Uterus (tissue), 4 donors: Measurements from ENCODE around the gene SNAPIN. TPM values are rescaled to one million over a fixed set of nuclear protein-coding genes. Genes with fewer than 3 reads are reported as not detected.
A peak's percentile ranks its signal among the peaks of the same experiment; 100 is the strongest.

Source experiments
- DNase-seq, 2 donors: peaks; one replicate each; pipeline ENCODE4 v3.0.0-alpha.2; 2019 to 2020
- H3K27ac ChIP-seq, 2 donors: fragments of 200-600 bp; sonication (generic); 1 replicate in 1 of 2; 2 replicates in 1 of 2; pipeline ENCODE4 v1.5.1; 2016 to 2018
- H3K27me3 ChIP-seq, 2 donors: fragments of 200-600 bp; sonication (generic); one replicate each; pipeline ENCODE4 v1.5.1; 2018 to 2019; ENCODE audit warnings: control low read depth in 1 of 2
- H3K36me3 ChIP-seq, 2 donors: fragments of 200-600 bp; sonication (generic); one replicate each; pipeline ENCODE4 v1.5.1; 2019; ENCODE audit warnings: control low read depth in 1 of 2
- H3K4me1 ChIP-seq, 2 donors: fragments of 200-600 bp; sonication (generic); one replicate each; pipeline ENCODE4 v1.5.1; 2018 to 2019; ENCODE audit warnings: control low read depth in 1 of 2
- H3K4me3 ChIP-seq, 2 donors: fragments of 200-600 bp; sonication (generic); 1 replicate in 1 of 2; 2 replicates in 1 of 2; pipeline ENCODE4 v1.5.1; 2018 to 2019; ENCODE audit warnings: mild to moderate bottlenecking in 1 of 2
- H3K9me3 ChIP-seq, 2 donors: fragments of 200-600 bp; sonication (generic); one replicate each; pipeline ENCODE4 v1.5.1; 2019; ENCODE audit warnings: control low read depth in 1 of 2
- CTCF ChIP-seq, 4 experiments: fragments of 200-600 bp in 2 of 4; fragments of 450-650 bp in 2 of 4; sonication (generic) in 2 of 4; IDR thresholded peaks; one replicate each; pipeline ENCODE4 v1.5.1; 2016 to 2019; ENCODE audit warnings: antibody characterized with exemption in 4 of 4, mild to moderate bottlenecking in 2 of 4, moderate library complexity in 1 of 4
- POLR2A ChIP-seq, 2 donors: fragments of 450-650 bp; IDR thresholded peaks; one replicate each; pipeline ENCODE4 v1.6.1; 2016; ENCODE audit warnings: antibody characterized with exemption in 2 of 2, mild to moderate bottlenecking in 1 of 2, moderate library complexity in 1 of 2
- intact Hi-C: fragments of 100-400 bp; cut with DNase I; formaldehyde crosslinking; loops from one replicate; pipeline ENCODE4 v1.15.1; 2023; ENCODE audit warnings: low total_unique reads
- microRNA-seq: library from miRNA; unstranded; fragments of <30 nt; microRNA quantifications from one replicate; pipeline ENCODE4, GENCODE V29; 2016; ENCODE audit warnings: borderline microRNAs expressed, borderline replicate concordance
- small RNA-seq: library from RNA; depleted of rRNA; stranded (forward); fragments of <200 nt; gene quantifications from one replicate; pipeline ENCODE3, GENCODE V24; 2016
- total RNA-seq, 4 donors: library from RNA; depleted of rRNA in 3 of 4; stranded (reverse); fragments of >200 nt in 3 of 4; gene quantifications; one replicate each; pipeline versions ENCODE4 v1.1.0 to v1.2.4, GENCODE V29; 2014 to 2023
- donor health status: DM: yes; HTN: yes; CAD: no.

SNAPIN gene
- total RNA-seq, 4 donors from 2014 or later: 35.5 to 101 (median 71.3) TPM

GRCh38 chr1:153699768-153700167 is 41.3 kb downstream of the SNAPIN start:
- TF ChIP-seq POLR2A (IDR thresholded peaks at IDR 0.05) (no peak), CTCF (IDR thresholded peaks at IDR 0.05) (no peak)
- H3K36me3 ChIP-seq: no peaks in the 10 kb centered on the region
- DNase-seq: no peak
- H3K27me3 ChIP-seq: no peaks in the 10 kb centered on the region
- H3K27ac ChIP-seq: peak overlapping the region; percentile 95 to 96
- intact Hi-C loops: no loop called here
- peaks cover 0 to 15% of the 10 kb centered on the region in 2 donors for H3K4me1 ChIP-seq
- no peaks in the 10 kb centered on the region for H3K9me3 ChIP-seq
- H3K4me3 ChIP-seq: no peak overlapping the region

- no peak overlapping the region for H3K4me3 ChIP-seq
- H3K4me1 ChIP-seq: no peaks in the 10 kb centered on the region
- H3K27me3 ChIP-seq: no peaks in the 10 kb centered on the region
- DNase-seq: no peak
- H3K9me3 ChIP-seq: no peaks in the 10 kb centered on the region
- H3K27ac ChIP-seq: no peak overlapping the region
- intact Hi-C loops: no loop called here
- no peaks in the 10 kb centered on the region for H3K36me3 ChIP-seq
- TF ChIP-seq CTCF (IDR thresholded peaks at IDR 0.05): no peak
- TF ChIP-seq POLR2A (IDR thresholded peaks at IDR 0.05): no peak
Observed at GRCh38 chr1:153705484-153705883, 47.0 kb downstream of the SNAPIN start.

GRCh38 chr1:153711026-153711425 is 52.5 kb downstream of the SNAPIN start:
- no peak overlapping the region for H3K27ac ChIP-seq
- TF ChIP-seq POLR2A (IDR thresholded peaks at IDR 0.05) (no peak), CTCF (IDR thresholded peaks at IDR 0.05) (no peak)
- H3K4me3 ChIP-seq: no peak overlapping the region
- H3K27me3 ChIP-seq: no peaks in the 10 kb centered on the region
- H3K9me3 ChIP-seq: no peaks in the 10 kb centered on the region
- no peaks in the 10 kb centered on the region for H3K4me1 ChIP-seq
- intact Hi-C loops: no loop called here
- no peaks in the 10 kb centered on the region for H3K36me3 ChIP-seq
- DNase-seq: no peak

Small RNA genes within 50 kb of the gene (microRNA-seq; reads per million reads assigned to microRNA genes)
- gene MIR8083: not detected

Small RNA genes within 50 kb of the gene (small RNA-seq; reads per million reads assigned to genes)
- gene MIR8083: not detected
- gene RN7SL372P: not detected

Other genes starting within 250 kb of the SNAPIN start
- gene S100A7A, start 242.2 kb upstream of the SNAPIN start, total RNA-seq: not detected
- 1 to 10 TPM in 1 of 4 donors, not detected in 3; 3.5 TPM for gene S100A7, start 198.1 kb upstream of the SNAPIN start, total RNA-seq
- gene S100A6, start 122.7 kb upstream of the SNAPIN start, total RNA-seq: 100 to 1,000 TPM in 3 of 4 donors, 10 to 100 TPM in 1; 55.5 to 729 (median 448) TPM
- gene S100A5, start 117.8 kb upstream of the SNAPIN start, total RNA-seq: not detected
- 100 to 1,000 TPM in 3 of 4 donors, 10 to 100 TPM in 1; 58.9 to 226 (median 155) TPM for gene S100A4, start 112.9 kb upstream of the SNAPIN start, total RNA-seq
- gene S100A3, start 109.4 kb upstream of the SNAPIN start, total RNA-seq: 1 to 10 TPM in 2 of 4 donors, not detected in 2; 1.2 to 3.7 TPM
- gene S100A2, start 92.9 kb upstream of the SNAPIN start, total RNA-seq: 1 to 10 TPM in 2 of 4 donors, not detected in 2; 2.1 to 2.7 TPM
- gene S100A16, start 45.6 kb upstream of the SNAPIN start, total RNA-seq: 100 to 1,000 TPM in 1 of 4 donors, 10 to 100 TPM in 3; 57.4 to 122 (median 72.1) TPM
- 1 to 10 TPM in 1 of 4 donors, under 1 TPM in 1, not detected in 2; 0.29 to 6.2 TPM for gene S100A14, start 42.4 kb upstream of the SNAPIN start, total RNA-seq
- 100 to 1,000 TPM in 2 of 4 donors, 10 to 100 TPM in 2; 25.9 to 269 (median 126) TPM for gene S100A13, start 31.2 kb upstream of the SNAPIN start, total RNA-seq
- 1 to 10 TPM in 1 of 4 donors, not detected in 3; 3.8 TPM for gene S100A1, start 30.3 kb upstream of the SNAPIN start, total RNA-seq
- 10 to 100 TPM; 43.8 to 91.0 (median 70.8) TPM for gene CHTOP, start 24.6 kb upstream of the SNAPIN start, total RNA-seq
- 100 to 1,000 TPM in 3 of 4 donors, 10 to 100 TPM in 1; 82.7 to 252 (median 111) TPM for gene ILF2, start 12.3 kb downstream of the SNAPIN start, total RNA-seq
- gene NPR1, start 20.0 kb downstream of the SNAPIN start, total RNA-seq: 10 to 100 TPM; 34.1 to 74.0 (median 50.8) TPM
- gene INTS3, start 69.3 kb downstream of the SNAPIN start, total RNA-seq: 10 to 100 TPM; 35.9 to 70.1 (median 61.3) TPM
- gene SLC27A3, start 116.7 kb downstream of the SNAPIN start, total RNA-seq: 100 to 1,000 TPM in 1 of 4 donors, 10 to 100 TPM in 3; 12.9 to 364 (median 36.7) TPM